Chondrocyte (in vitro differentiated cells): ENCODE results near the gene OLFM2. TPM values are rescaled to one million over a fixed set of nuclear protein-coding genes. Genes with fewer than 3 reads are reported as not detected.

ENCODE experiments used
- DNase-seq: peaks from one replicate; pipeline ENCODE4 v3.0.0; 2021; ENCODE audit warnings: mixed read lengths, low spot score
- H3K27ac Mint-ChIP-seq: one replicate; pipeline ENCODE4 v1.8.0; 2021; ENCODE audit warnings: mild to moderate bottlenecking, moderate library complexity, mixed read lengths; ENCODE audit not compliant: unreplicated experiment
- H3K27me3 Mint-ChIP-seq: 2 replicates; pipeline ENCODE4 v1.8.0; 2021; ENCODE audit warnings: low read depth, mixed read lengths
- H3K36me3 Mint-ChIP-seq: 2 replicates; pipeline ENCODE4 v1.8.0; 2021; ENCODE audit warnings: low read depth, mixed read lengths
- H3K4me1 Mint-ChIP-seq: 2 replicates; pipeline ENCODE4 v1.8.0; 2021; ENCODE audit warnings: low read depth, mild to moderate bottlenecking, mixed read lengths
- H3K4me3 Mint-ChIP-seq: one replicate; pipeline ENCODE4 v1.8.0; 2021; ENCODE audit warnings: mild to moderate bottlenecking, moderate library complexity, mixed read lengths; ENCODE audit not compliant: unreplicated experiment
- H3K9me3 Mint-ChIP-seq: 2 replicates; pipeline ENCODE4 v1.8.0; 2021; ENCODE audit warnings: low read depth, mixed read lengths
- CTCF ChIP-seq: fragments of 200-600 bp; sonication (generic); IDR thresholded peaks from 2 replicates; pipeline ENCODE4 v1.5.0; 2021; ENCODE audit warnings: antibody characterized with exemption, mild to moderate bottlenecking, moderate library complexity
- total RNA-seq: library from RNA; stranded (reverse); gene quantifications from 3 replicates; pipeline ENCODE4 v1.2.1, GENCODE V29; 2021

Gene OLFM2
- total RNA-seq, 1 donor from 2014 or later: 67.9 TPM

GRCh38 chr19:9871626-9872338 is 64.5 kb downstream of the OLFM2 start:
- Mint-ChIP-seq H3K27ac (no peak overlapping the region), H3K4me3 (no peak overlapping the region), H3K36me3 (no peaks in the 10 kb centered on the region), H3K27me3 (no peaks in the 10 kb centered on the region), H3K4me1 (no peaks in the 10 kb centered on the region), H3K9me3 (no peaks in the 10 kb centered on the region)
- TF ChIP-seq CTCF: no peak
- DNase-seq: no peak

- TF ChIP-seq CTCF: no peak
- no peak overlapping the region for H3K4me3 Mint-ChIP-seq
- H3K27me3 Mint-ChIP-seq: no peaks in the 10 kb centered on the region
- H3K4me1 Mint-ChIP-seq: no peaks in the 10 kb centered on the region
- DNase-seq: no peak
- H3K27ac Mint-ChIP-seq: no peak overlapping the region
- H3K9me3 Mint-ChIP-seq: no peaks in the 10 kb centered on the region
- no peaks in the 10 kb centered on the region for H3K36me3 Mint-ChIP-seq
Measured at GRCh38 chr19:9868983-9869617, 67.2 kb downstream of the OLFM2 start.

GRCh38 chr19:9865732-9866501 is 70.4 kb downstream of the OLFM2 start:
- no peaks in the 10 kb centered on the region for H3K9me3 Mint-ChIP-seq
- DNase-seq: no peak
- no peak for TF ChIP-seq CTCF
- no peaks in the 10 kb centered on the region for H3K4me1 Mint-ChIP-seq
- no peak overlapping the region for H3K4me3 Mint-ChIP-seq
- H3K27me3 Mint-ChIP-seq: no peaks in the 10 kb centered on the region
- no peaks in the 10 kb centered on the region for H3K36me3 Mint-ChIP-seq
- no peak overlapping the region for H3K27ac Mint-ChIP-seq

- no peak for DNase-seq
- no peak overlapping the region for H3K4me3 Mint-ChIP-seq
- no peak overlapping the region for H3K27ac Mint-ChIP-seq
- no peaks in the 10 kb centered on the region for H3K4me1 Mint-ChIP-seq
- H3K9me3 Mint-ChIP-seq: no peaks in the 10 kb centered on the region
- no peak for TF ChIP-seq CTCF
- no peaks in the 10 kb centered on the region for H3K27me3 Mint-ChIP-seq
- H3K36me3 Mint-ChIP-seq: no peaks in the 10 kb centered on the region
Measured at GRCh38 chr19:9863759-9864158, 72.6 kb downstream of the OLFM2 start.

GRCh38 chr19:9862938-9863337 is 73.4 kb downstream of the OLFM2 start:
- no peak for DNase-seq
- no peaks in the 10 kb centered on the region for H3K36me3 Mint-ChIP-seq
- no peaks in the 10 kb centered on the region for H3K9me3 Mint-ChIP-seq
- H3K4me3 Mint-ChIP-seq: no peak overlapping the region
- no peaks in the 10 kb centered on the region for H3K4me1 Mint-ChIP-seq
- no peaks in the 10 kb centered on the region for H3K27me3 Mint-ChIP-seq
- H3K27ac Mint-ChIP-seq: no peak overlapping the region
- no peak for TF ChIP-seq CTCF
